Measurements from ENCODE around the gene EFCAB9. TPM values are rescaled to one million over a fixed set of nuclear protein-coding genes. Genes with fewer than 3 reads are reported as not detected.
A peak's percentile ranks its signal among the peaks of the same experiment; 100 is the strongest.

The EFCAB9 gene
- total RNA-seq, 4 donors from 2014 or later, result not detected

GRCh38 chr5:172183881-172184280 lies 10.1 kb upstream of the EFCAB9 start:
- TF ChIP-seq POLR2AphosphoS5 (IDR thresholded peaks at IDR 0.05) (no peak), CTCF (IDR thresholded peaks at IDR 0.05) (no peak), EP300 (IDR thresholded peaks at IDR 0.05) (no peak), POLR2A (IDR thresholded peaks at IDR 0.05; ENCODE audit: low read depth) (no peak)
- no peak for DNase-seq (ENCODE audit: extremely low spot score)
- Histone ChIP-seq H3K4me3 (no peak overlapping the region), H3K27me3 (no peaks in the 10 kb centered on the region), H3K27ac (replicated peaks in 1 of 4) (peak overlapping the region in 1 of 4 donors; percentile 31), H3K4me1 (peaks cover 35 to 66% (median 55%) of the 10 kb centered on the region in 4 donors), H3K36me3 (peaks cover 0 to 5% (median 0%) of the 10 kb centered on the region in 4 donors), H3K9me3 (no peaks in the 10 kb centered on the region)
- WGBS, result 64% methylated on average over 4 of the region's 4 CpGs
- intact Hi-C loops (cut with DNase I), result no loop called here

GRCh38 chr5:172185096-172185461 lies 8.9 kb upstream of the EFCAB9 start:
- H3K27ac ChIP-seq (replicated peaks in 1 of 4), result peak overlapping the region in 3 of 4 donors; percentile 91 to 97 (median 93)
- 82% methylated on average over 10 of the region's 10 CpGs for WGBS
- H3K4me3 ChIP-seq, result no peak overlapping the region
- H3K9me3 ChIP-seq, result no peaks in the 10 kb centered on the region
- peaks cover 0 to 5% (median 0%) of the 10 kb centered on the region in 4 donors for H3K36me3 ChIP-seq
- peaks cover 24 to 55% (median 45%) of the 10 kb centered on the region in 4 donors for H3K4me1 ChIP-seq
- TF ChIP-seq POLR2AphosphoS5 (IDR thresholded peaks at IDR 0.05), result no peak
- no peak for TF ChIP-seq POLR2A (IDR thresholded peaks at IDR 0.05; ENCODE audit: low read depth)
- no peak for TF ChIP-seq CTCF (IDR thresholded peaks at IDR 0.05)
- TF ChIP-seq EP300 (IDR thresholded peaks at IDR 0.05), result no peak
- intact Hi-C loops (cut with DNase I), result loop anchor here (5.0 kb wide), 2 partner anchors 107 to 178 kb away; partner anchors contain the start of gene FBXW11
- H3K27me3 ChIP-seq, result no peaks in the 10 kb centered on the region
- no peak for DNase-seq (ENCODE audit: extremely low spot score)

- no peak for DNase-seq (ENCODE audit: extremely low spot score)
- peak overlapping the region; percentile 82 to 94 (median 89) for H3K4me3 ChIP-seq
- H3K4me1 ChIP-seq, result peaks cover 21 to 53% (median 42%) of the 10 kb centered on the region in 4 donors
- H3K9me3 ChIP-seq, result no peaks in the 10 kb centered on the region
- intact Hi-C loops (cut with DNase I), result loop anchor here (5.0 kb wide), 2 partner anchors 106 to 179 kb away; partner anchors contain the start of gene FBXW11
- 85% methylated on average over 13 of the region's 13 CpGs for WGBS
- no peak for TF ChIP-seq EP300 (IDR thresholded peaks at IDR 0.05)
- no peak for TF ChIP-seq CTCF (IDR thresholded peaks at IDR 0.05)
- TF ChIP-seq POLR2AphosphoS5 (IDR thresholded peaks at IDR 0.05), result no peak
- no peak for TF ChIP-seq POLR2A (IDR thresholded peaks at IDR 0.05; ENCODE audit: low read depth)
- H3K36me3 ChIP-seq, result peaks cover 0 to 3% (median 0%) of the 10 kb centered on the region in 4 donors
- peak overlapping the region; percentile 85 to 97 (median 92) for H3K27ac ChIP-seq (replicated peaks in 1 of 4)
- no peaks in the 10 kb centered on the region for H3K27me3 ChIP-seq
Observed at GRCh38 chr5:172186114-172186695, 7.8 kb upstream of the EFCAB9 start.

GRCh38 chr5:172187118-172188032 lies 6.6 kb upstream of the EFCAB9 start:
- TF ChIP-seq POLR2A (IDR thresholded peaks at IDR 0.05; ENCODE audit: low read depth) (no peak), POLR2AphosphoS5 (IDR thresholded peaks at IDR 0.05) (peak; percentile 33 to 54), EP300 (IDR thresholded peaks at IDR 0.05) (no peak), CTCF (IDR thresholded peaks at IDR 0.05) (no peak)
- Histone ChIP-seq H3K4me3 (peak overlapping the region; percentile 82 to 94 (median 89)), H3K4me1 (peaks cover 21 to 49% (median 42%) of the 10 kb centered on the region in 4 donors), H3K27ac (replicated peaks in 1 of 4) (peak overlapping the region; percentile 85 to 97 (median 92)), H3K27me3 (no peaks in the 10 kb centered on the region), H3K36me3 (no peaks in the 10 kb centered on the region), H3K9me3 (no peaks in the 10 kb centered on the region)
- WGBS, result 0% methylated on average over 22 of the region's 66 CpGs
- intact Hi-C loops (cut with DNase I), result loop anchor here (1.0 to 5.0 kb wide), 3 partner anchors 80 to 180 kb away; partner anchors contain the start of gene FBXW11
- DNase-seq (ENCODE audit: extremely low spot score), result no peak

Measured in esophagus muscularis mucosa (tissue), 4 donors.